SK-N-SH (cell line): ENCODE results near the gene PFKL. TPM values are rescaled to one million over a fixed set of nuclear protein-coding genes. Genes with fewer than 3 reads are reported as not detected.

Source experiments
- CTCF ChIA-PET: fragments of 300-600, 350-600 bp; formaldehyde crosslinking; extraction: SDS; loops from one replicate; lab custom pipeline; 2021; lab: Yijun Ruan, JAX
- POLR2A ChIA-PET: fragments of 350-600 bp; sonication (Branson Sonifier 250); formaldehyde crosslinking; extraction: SDS; loops from one replicate; lab custom pipeline; 2020; ENCODE audit warnings: antibody characterized with exemption, inconsistent platforms; lab: Yijun Ruan, JAX
- DNase-seq: peaks from one replicate; pipeline ENCODE4 v3.0.0; 2012
- H2AFZ ChIP-seq: fragments of 200-600 bp; sonication (generic); 2 replicates; pipeline ENCODE4 v1.8.1; 2016; ENCODE audit warnings: antibody characterized with exemption, mild to moderate bottlenecking, low read depth
- H3F3A ChIP-seq: fragments of 200-600 bp; sonication (generic); replicated peaks from 2 replicates; pipeline ENCODE3; 2016; ENCODE audit warnings: antibody characterized with exemption, mild to moderate bottlenecking; ENCODE audit not compliant: insufficient read depth
- H3K27ac ChIP-seq, 2 experiments: fragments of 200-500 bp in 1 of 2; fragments of 200-600 bp in 1 of 2; sonication (Bioruptor generic) in 1 of 2; sonication (generic), shearing (Covaris generic) in 1 of 2; 2 replicates each; pipeline versions ENCODE4 v1.5.1 to v1.6.1; 2014 to 2016; ENCODE audit warnings: low read depth in 2 of 2, inconsistent platforms in 1 of 2, low read length in 1 of 2, mild to moderate bottlenecking in 1 of 2, mixed read lengths in 1 of 2
- H3K27me3 ChIP-seq: fragments of 200-600 bp; sonication (generic), shearing (Covaris generic); 2 replicates; pipeline ENCODE4 v1.6.1; 2016; ENCODE audit warnings: mixed run types; ENCODE audit not compliant: insufficient read depth
- H3K36me3 ChIP-seq, 2 experiments: fragments of 200-500 bp in 1 of 2; fragments of 200-600 bp in 1 of 2; sonication (Bioruptor generic) in 1 of 2; sonication (generic) in 1 of 2; replicated peaks in 1 of 2; 2 replicates each; pipeline versions ENCODE3 to v1.5.1; 2014 to 2016; ENCODE audit warnings: low read length in 1 of 2, mild to moderate bottlenecking in 1 of 2; ENCODE audit not compliant: insufficient read depth in 2 of 2, control insufficient read depth in 1 of 2
- H3K4me1 ChIP-seq, 2 experiments: fragments of 200-500 bp in 1 of 2; fragments of 200-600 bp in 1 of 2; sonication (Bioruptor generic) in 1 of 2; sonication (generic), shearing (Covaris generic) in 1 of 2; 2 replicates each; pipeline versions ENCODE4 v1.5.1 to v1.6.1; 2014 to 2016; ENCODE audit warnings: low read depth in 1 of 2, low read length in 1 of 2, mixed run types in 1 of 2; ENCODE audit not compliant: insufficient read depth in 2 of 2, control insufficient read depth in 1 of 2
- H3K4me2 ChIP-seq: fragments of 200-600 bp; sonication (generic), shearing (Covaris generic); 2 replicates; pipeline ENCODE4 v1.6.1; 2017; ENCODE audit warnings: mixed run types
- H3K4me3 ChIP-seq, 2 experiments: fragments of 200-500 bp in 1 of 2; fragments of 200-600 bp in 1 of 2; sonication (Bioruptor generic) in 1 of 2; sonication (generic), shearing (Covaris generic) in 1 of 2; 2 replicates each; pipeline versions ENCODE4 v1.5.1 to v1.8.1; 2014 to 2016; ENCODE audit warnings: low read depth in 2 of 2, inconsistent platforms in 1 of 2, low read length in 1 of 2, mild to moderate bottlenecking in 1 of 2, mixed read lengths in 1 of 2, moderate library complexity in 1 of 2
- H3K79me2 ChIP-seq: fragments of 200-600 bp; sonication (generic); 2 replicates; pipeline ENCODE4 v1.8.1; 2017; ENCODE audit warnings: mild to moderate bottlenecking; ENCODE audit not compliant: insufficient read depth
- H3K9ac ChIP-seq: fragments of 200-600 bp; sonication (generic); 2 replicates; pipeline ENCODE4 v1.6.1; 2017; ENCODE audit warnings: mixed run types
- H3K9me2 ChIP-seq: fragments of 200-600 bp; sonication (generic); 2 replicates; pipeline ENCODE4 v1.6.1; 2017; ENCODE audit warnings: mixed run types
- H3K9me3 ChIP-seq: fragments of 200-600 bp; sonication (generic); 2 replicates; pipeline ENCODE4 v1.6.1; 2017; ENCODE audit warnings: mixed run types, mild to moderate bottlenecking, moderate library complexity
- H4K20me1 ChIP-seq: fragments of 200-600 bp; sonication (generic); 2 replicates; pipeline ENCODE4 v1.6.1; 2017; ENCODE audit warnings: mild to moderate bottlenecking, mixed run types; ENCODE audit not compliant: insufficient read depth
- CTCF ChIP-seq: fragments of 200-600 bp; sonication (generic); IDR thresholded peaks from 2 replicates; pipeline ENCODE4 v1.6.1; 2017; ENCODE audit warnings: antibody characterized with exemption, mild to moderate bottlenecking, moderate library complexity
- JUND ChIP-seq: IDR thresholded peaks from 2 replicates; pipeline ENCODE4 v1.4.0; 2012
- MEF2A ChIP-seq: IDR thresholded peaks from 2 replicates; pipeline ENCODE4 v1.4.0; 2012; ENCODE audit warnings: low read depth, borderline replicate concordance
- NFIC ChIP-seq: IDR thresholded peaks from 2 replicates; pipeline ENCODE4 v1.4.0; 2012; ENCODE audit warnings: borderline replicate concordance
- PBX3 ChIP-seq: IDR thresholded peaks from 2 replicates; pipeline ENCODE4; 2012
- RAD21 ChIP-seq: IDR thresholded peaks from 2 replicates; pipeline ENCODE4 v1.6.1; 2012; ENCODE audit warnings: mild to moderate bottlenecking, low read length
- RFX5 ChIP-seq: IDR thresholded peaks from 2 replicates; pipeline ENCODE4 v1.6.1; 2012; ENCODE audit warnings: mild to moderate bottlenecking, improper control_type of control experiment, low read length
- SMC3 ChIP-seq: IDR thresholded peaks from 2 replicates; pipeline ENCODE4 v1.6.1; 2012; ENCODE audit warnings: low read depth, low read length, improper control_type of control experiment
- TCF12 ChIP-seq: IDR thresholded peaks from 2 replicates; pipeline ENCODE4 v1.4.0; 2012
- ZBTB33 ChIP-seq: IDR thresholded peaks from 2 replicates; pipeline ENCODE4 v1.4.0; 2012; ENCODE audit warnings: low read depth, borderline replicate concordance
- WGBS: methylation state at CpG from one replicate; pipeline ENCODE4 v1.1.6; 2017; ENCODE audit warnings: low lambda C conversion rate; 5-methylcytosine and 5-hydroxymethylcytosine counted together
- polyA plus RNA-seq, 3 experiments: library from polyadenylated mRNA; depleted of rRNA; stranded (reverse); fragments of >200 nt; gene quantifications; 2 replicates each; pipeline ENCODE4 v1.2.3, GENCODE V29; 2012
- TF ChIP-seq, protein P1 (sequence below): fragments of 150-350 bp; IDR thresholded peaks from 2 replicates; pipeline ENCODE4 v1.6.1; 2016; ENCODE audit warnings: mild to moderate bottlenecking, low read depth, low read length
- TF ChIP-seq, protein P2 (sequence below): IDR thresholded peaks from 2 replicates; pipeline ENCODE4 v1.4.0; 2012; ENCODE audit warnings: low read depth

PFKL gene
- polyA plus RNA-seq, 1 of the 3 experiments (the other 2 are of a cell fraction), result 118 TPM

GRCh38 chr21:44337941-44338895 is 38.4 kb downstream of the PFKL start:
- TF ChIP-seq MEF2A (no peak), CTCF (peak; percentile 41), SMC3 (peak; percentile 39; the same call in 1 of the 2 replicates), RAD21 (peak; percentile 43)
- H3K9me3 ChIP-seq, result no peaks in the 10 kb centered on the region

GRCh38 chr21:44338971-44339910 is 39.4 kb downstream of the PFKL start, which contains the start of gene CFAP410:
Gene CFAP410 (minus strand): TSS chr21:44339390. CDS start chr21:44339194, 196 bp downstream.
- peak within 1 kb of the TSS; percentile 82 for H3K9ac ChIP-seq
- H3K36me3 ChIP-seq, result peaks cover 0 to 12% of the 10 kb centered on the region in 2 experiments
- no peaks in the 10 kb centered on the region for H4K20me1 ChIP-seq
- CTCF ChIA-PET, result interaction anchor here (0.7 to 2.5 kb wide), 11 partner anchors 10 to 142 kb away, joined by 3 to 12 read pairs (median 4); no protein-coding TSS in a partner anchor
- no peaks in the 10 kb centered on the region for H3K79me2 ChIP-seq
- WGBS, result under 1% methylated on average over 25 of the region's 90 CpGs
- no peaks in the 10 kb centered on the region for H3K27me3 ChIP-seq
- H3K27ac ChIP-seq, result peak within 1 kb of the TSS; percentile 86 to 96
- H3K4me1 ChIP-seq, result peaks cover 6 to 10% of the 10 kb centered on the region in 2 experiments; a peak in 2 of 4 replicates
- peak within 1 kb of the TSS; percentile 72 to 76 for H3K4me3 ChIP-seq
- DNase-seq, result peak; percentile 98
- H3F3A ChIP-seq, result peaks cover 23% of the 10 kb centered on the region
- H3K9me3 ChIP-seq, result no peaks in the 10 kb centered on the region
- H2AFZ ChIP-seq, result peak within 1 kb of the TSS; percentile 83
- POLR2A ChIA-PET, result interaction anchor here (0.7 to 1.3 kb wide), 7 partner anchors 9 to 117 kb away, joined by 3 to 5 read pairs (median 4); partner anchors contain the start of gene LRRC3
- peak within 1 kb of the TSS; percentile 93 for H3K4me2 ChIP-seq
- no peaks in the 10 kb centered on the region for H3K9me2 ChIP-seq
- TF ChIP-seq, protein P1, sequence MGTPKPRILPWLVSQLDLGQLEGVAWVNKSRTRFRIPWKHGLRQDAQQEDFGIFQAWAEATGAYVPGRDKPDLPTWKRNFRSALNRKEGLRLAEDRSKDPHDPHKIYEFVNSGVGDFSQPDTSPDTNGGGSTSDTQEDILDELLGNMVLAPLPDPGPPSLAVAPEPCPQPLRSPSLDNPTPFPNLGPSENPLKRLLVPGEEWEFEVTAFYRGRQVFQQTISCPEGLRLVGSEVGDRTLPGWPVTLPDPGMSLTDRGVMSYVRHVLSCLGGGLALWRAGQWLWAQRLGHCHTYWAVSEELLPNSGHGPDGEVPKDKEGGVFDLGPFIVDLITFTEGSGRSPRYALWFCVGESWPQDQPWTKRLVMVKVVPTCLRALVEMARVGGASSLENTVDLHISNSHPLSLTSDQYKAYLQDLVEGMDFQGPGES, result no peak
- TF ChIP-seq ZBTB33 (no peak), CTCF (no peak), RFX5 (no peak), JUND (no peak), PBX3 (no peak), NFIC (no peak), TCF12 (no peak; the same call in 1 of the 2 replicates), RAD21 (no peak)
- TF ChIP-seq, protein P2, sequence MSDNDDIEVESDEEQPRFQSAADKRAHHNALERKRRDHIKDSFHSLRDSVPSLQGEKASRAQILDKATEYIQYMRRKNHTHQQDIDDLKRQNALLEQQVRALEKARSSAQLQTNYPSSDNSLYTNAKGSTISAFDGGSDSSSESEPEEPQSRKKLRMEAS, result peak; percentile 63; the same call in 1 of the 2 replicates

More at GRCh38 chr21:44337941-44338895, 38.4 kb downstream of the PFKL start:
- Histone ChIP-seq H3F3A (peaks cover 23% of the 10 kb centered on the region), H2AFZ (no peak overlapping the region), H3K4me2 (peak overlapping the region; percentile 93), H3K79me2 (no peaks in the 10 kb centered on the region), H3K4me1 (peaks cover 6 to 10% of the 10 kb centered on the region in 2 experiments; a peak in 2 of 4 replicates), H4K20me1 (no peaks in the 10 kb centered on the region), H3K9me2 (no peaks in the 10 kb centered on the region), H3K27ac (peak overlapping the region; percentile 47 to 75; a peak in 3 of 4 replicates), H3K4me3 (peak overlapping the region; percentile 53 to 61), H3K36me3 (peaks cover 0 to 12% of the 10 kb centered on the region in 2 experiments), H3K9ac (peak overlapping the region; percentile 36; the same call in 1 of the 2 replicates), H3K27me3 (no peaks in the 10 kb centered on the region)
- 46% methylated on average over 5 of the region's 47 CpGs for WGBS
- POLR2A ChIA-PET, result interaction anchor here (0.7 to 1.3 kb wide), 8 partner anchors 8 to 118 kb away, joined by 3 to 5 read pairs (median 4); partner anchors contain the start of gene LRRC3
- CTCF ChIA-PET, result interaction anchor here (0.7 to 2.5 kb wide), 12 partner anchors 9 to 455 kb away, joined by 3 to 12 read pairs (median 5); no protein-coding TSS in a partner anchor
- DNase-seq, result peak; percentile 90
